Activated T-helper 1 cell treated with anti-CD3 and anti-CD28 coated beads, Interleukin-12 subunit alpha, Interleukin-12 subunit beta, Interleukin-2, Interleukin-4 antibody, amounts not matched to agents 30 ng/mL and 10 ng/mL and 1 ng/mL, durations not matched to agents 14 hours and 24 hours and 36 hours (primary cell): Measurements from ENCODE around the gene CENPT. TPM values are rescaled to one million over a fixed set of nuclear protein-coding genes. Genes with fewer than 3 reads are reported as not detected.
"Not testable (repeated sequence)": the region's sequence is repeated elsewhere in the genome, so short reads cannot be mapped to it uniquely, and the experiment has no call there.

Experiments used
- DNase-seq: peaks from one replicate; pipeline ENCODE4 v3.0.0; 2021; ENCODE audit warnings: low spot score
- H3K27ac Mint-ChIP-seq: one replicate; pipeline ENCODE4 v1.8.0; 2021; ENCODE audit warnings: mild to moderate bottlenecking, mixed read lengths
- H3K27me3 Mint-ChIP-seq: one replicate; pipeline ENCODE4 v1.8.0; 2022; ENCODE audit warnings: mild to moderate bottlenecking, moderate library complexity, mixed read lengths; ENCODE audit not compliant: insufficient read depth
- H3K36me3 Mint-ChIP-seq: one replicate; pipeline ENCODE4 v1.8.0; 2021; ENCODE audit warnings: low read depth, mixed read lengths
- H3K4me1 Mint-ChIP-seq: one replicate; pipeline ENCODE4 v1.8.0; 2021; ENCODE audit warnings: low read depth, mixed read lengths
- H3K4me3 Mint-ChIP-seq: one replicate; pipeline ENCODE4 v1.8.0; 2021; ENCODE audit warnings: mild to moderate bottlenecking, moderate library complexity, mixed read lengths
- H3K9me3 Mint-ChIP-seq: one replicate; pipeline ENCODE4 v1.8.0; 2021; ENCODE audit warnings: mixed read lengths
- intact Hi-C: fragments of 100-400 bp; cut with micrococcal nuclease; formaldehyde crosslinking; loops from one replicate; pipeline ENCODE4 v1.15.1; 2024
- total RNA-seq: library from RNA; stranded (reverse); gene quantifications from 2 replicates; pipeline ENCODE4 v1.2.3, GENCODE V29; 2022

CENPT gene
- total RNA-seq, 1 donor from 2014 or later, result 45.0 TPM

- Mint-ChIP-seq H3K4me1 (peaks cover 35% of the 10 kb centered on the region), H3K27ac (peak within 1 kb of the TSS; percentile 81), H3K27me3 (no peaks in the 10 kb centered on the region), H3K4me3 (peak within 1 kb of the TSS; percentile 88), H3K36me3 (peaks cover 32% of the 10 kb centered on the region), H3K9me3 (no peaks in the 10 kb centered on the region)
- intact Hi-C loops, result loop anchor here (1.0 to 5.0 kb wide), 8 partner anchors 20 to 95 kb away; partner anchors contain the start of genes NUTF2, PSKH1, RANBP10 and SLC12A4
- DNase-seq, result peak; percentile 89
Measured at GRCh38 chr16:67872631-67873434, 25.3 kb upstream of the CENPT start, which contains the start of gene EDC4. Gene EDC4 (plus strand): TSS chr16:67873052. CDS start chr16:67873262, 210 bp downstream.

GRCh38 chr16:67872131-67872630 is 24.7 kb upstream of the CENPT start:
- Mint-ChIP-seq H3K9me3 (no peaks in the 10 kb centered on the region), H3K4me3 (peak overlapping the region; percentile 88), H3K27ac (peak overlapping the region; percentile 79), H3K36me3 (peaks cover 26% of the 10 kb centered on the region), H3K4me1 (peaks cover 35% of the 10 kb centered on the region), H3K27me3 (no peaks in the 10 kb centered on the region)
- intact Hi-C loops, result loop anchor here (2.0 to 5.0 kb wide), 3 partner anchors 40 to 65 kb away; partner anchors contain the start of genes RANBP10 and TSNAXIP1
- no peak for DNase-seq

GRCh38 chr16:67871256-67871655 is 23.8 kb upstream of the CENPT start:
- Mint-ChIP-seq H3K9me3 (no peaks in the 10 kb centered on the region), H3K27ac (no peak overlapping the region), H3K4me1 (peaks cover 35% of the 10 kb centered on the region), H3K27me3 (no peaks in the 10 kb centered on the region), H3K4me3 (no peak overlapping the region), H3K36me3 (peaks cover 22% of the 10 kb centered on the region)
- intact Hi-C loops, result loop anchor here (5.0 kb wide), 1 partner anchor 39 kb away; no protein-coding TSS in a partner anchor
- DNase-seq, result no peak

- H3K4me1 Mint-ChIP-seq, result peaks cover 20% of the 10 kb centered on the region
- no peak overlapping the region for H3K27ac Mint-ChIP-seq
- H3K4me3 Mint-ChIP-seq, result no peak overlapping the region
- H3K36me3 Mint-ChIP-seq, result peaks cover 14% of the 10 kb centered on the region
- H3K9me3 Mint-ChIP-seq, result no peaks in the 10 kb centered on the region
- H3K27me3 Mint-ChIP-seq, result no peaks in the 10 kb centered on the region
- intact Hi-C loops, result loop anchor here (5.0 kb wide), 1 partner anchor 37 kb away; no protein-coding TSS in a partner anchor
- DNase-seq, result no peak
Measured at GRCh38 chr16:67869653-67870052, 22.2 kb upstream of the CENPT start.

GRCh38 chr16:67868290-67868689 is 20.8 kb upstream of the CENPT start:
- peaks cover 7% of the 10 kb centered on the region for H3K4me1 Mint-ChIP-seq
- intact Hi-C loops, result no loop called here
- H3K4me3 Mint-ChIP-seq, result no peak overlapping the region
- H3K27me3 Mint-ChIP-seq, result no peaks in the 10 kb centered on the region
- no peaks in the 10 kb centered on the region for H3K9me3 Mint-ChIP-seq
- H3K36me3 Mint-ChIP-seq, result peaks cover 14% of the 10 kb centered on the region
- DNase-seq, result no peak
- no peak overlapping the region for H3K27ac Mint-ChIP-seq

GRCh38 chr16:67865318-67865717 is 17.8 kb upstream of the CENPT start:
- H3K36me3 Mint-ChIP-seq, result peaks cover 16% of the 10 kb centered on the region
- intact Hi-C loops, result loop anchor here (2.0 kb wide), 1 partner anchor 49 kb away; no protein-coding TSS in a partner anchor

GRCh38 chr16:67864594-67864993 is 17.1 kb upstream of the CENPT start:
- Mint-ChIP-seq H3K4me3 (no peak overlapping the region), H3K27me3 (no peaks in the 10 kb centered on the region), H3K36me3 (peaks cover 15% of the 10 kb centered on the region), H3K4me1 (peaks cover 15% of the 10 kb centered on the region), H3K9me3 (no peaks in the 10 kb centered on the region), H3K27ac (no peak overlapping the region)
- DNase-seq, result no peak
- intact Hi-C loops, result loop anchor here (2.0 kb wide), 1 partner anchor 48 kb away; no protein-coding TSS in a partner anchor

More at GRCh38 chr16:67865318-67865717, 17.8 kb upstream of the CENPT start:
- DNase-seq, result no peak
- Mint-ChIP-seq H3K27ac (peak overlapping the region; percentile 73), H3K27me3 (no peaks in the 10 kb centered on the region), H3K4me1 (peaks cover 15% of the 10 kb centered on the region), H3K9me3 (no peaks in the 10 kb centered on the region), H3K4me3 (no peak overlapping the region)

- Mint-ChIP-seq H3K4me1 (peaks cover 15% of the 10 kb centered on the region), H3K36me3 (peaks cover 15% of the 10 kb centered on the region)
- not testable (repeated sequence) for H3K4me3 Mint-ChIP-seq, DNase-seq, H3K27me3 Mint-ChIP-seq, H3K9me3 Mint-ChIP-seq, H3K27ac Mint-ChIP-seq
- intact Hi-C loops, result loop anchor here (2.0 kb wide), 1 partner anchor 47 kb away; no protein-coding TSS in a partner anchor
Measured at GRCh38 chr16:67864044-67864443, 16.6 kb upstream of the CENPT start.

GRCh38 chr16:67862623-67863583 is 15.4 kb upstream of the CENPT start:
- Mint-ChIP-seq H3K27ac (no peak overlapping the region), H3K4me3 (no peak overlapping the region), H3K4me1 (peaks cover 24% of the 10 kb centered on the region), H3K27me3 (no peaks in the 10 kb centered on the region), H3K36me3 (peaks cover 12% of the 10 kb centered on the region), H3K9me3 (no peaks in the 10 kb centered on the region)
- no peak for DNase-seq
- intact Hi-C loops, result no loop called here

- DNase-seq, result no peak
- peaks cover 34% of the 10 kb centered on the region for H3K4me1 Mint-ChIP-seq
- H3K27ac Mint-ChIP-seq, result no peak overlapping the region
- intact Hi-C loops, result no loop called here
- peaks cover 13% of the 10 kb centered on the region for H3K36me3 Mint-ChIP-seq
- no peaks in the 10 kb centered on the region for H3K9me3 Mint-ChIP-seq
- H3K27me3 Mint-ChIP-seq, result no peaks in the 10 kb centered on the region
- no peak overlapping the region for H3K4me3 Mint-ChIP-seq
Measured at GRCh38 chr16:67861877-67862276, 14.4 kb upstream of the CENPT start.

- DNase-seq, result no peak
- H3K36me3 Mint-ChIP-seq, result peaks cover 13% of the 10 kb centered on the region
- no peak overlapping the region for H3K4me3 Mint-ChIP-seq
- H3K27ac Mint-ChIP-seq, result peak overlapping the region; percentile 55
- H3K4me1 Mint-ChIP-seq, result peaks cover 37% of the 10 kb centered on the region
- H3K27me3 Mint-ChIP-seq, result no peaks in the 10 kb centered on the region
- intact Hi-C loops, result no loop called here
- no peaks in the 10 kb centered on the region for H3K9me3 Mint-ChIP-seq
Measured at GRCh38 chr16:67860589-67861398, 13.3 kb upstream of the CENPT start.

GRCh38 chr16:67858500-67858899 is 11.0 kb upstream of the CENPT start:
- no peak for DNase-seq
- no peaks in the 10 kb centered on the region for H3K9me3 Mint-ChIP-seq
- peaks cover 42% of the 10 kb centered on the region for H3K4me1 Mint-ChIP-seq
- H3K27ac Mint-ChIP-seq, result peak overlapping the region; percentile 76
- H3K36me3 Mint-ChIP-seq, result peaks cover 15% of the 10 kb centered on the region
- intact Hi-C loops, result no loop called here
- no peak overlapping the region for H3K4me3 Mint-ChIP-seq
- H3K27me3 Mint-ChIP-seq, result no peaks in the 10 kb centered on the region
